NT2/D1 (cell line): ENCODE measurements around the gene MYL11.

Experiments
- SUZ12 ChIP-seq: IDR thresholded peaks from 2 replicates; pipeline ENCODE4 v1.6.1; 2011; ENCODE audit not compliant: insufficient read length, insufficient read depth; ENCODE audit errors: extremely low read depth
- YY1 ChIP-seq: IDR thresholded peaks from 2 replicates; pipeline ENCODE4 v1.6.1; 2011; ENCODE audit not compliant: insufficient read length, insufficient read depth
- ZNF274 ChIP-seq: IDR thresholded peaks from 2 replicates; pipeline ENCODE4 v1.6.1; 2011; ENCODE audit warnings: mild to moderate bottlenecking, low read depth, low read length

- no peak for TF ChIP-seq YY1
- no peak for TF ChIP-seq SUZ12
- no peak for TF ChIP-seq ZNF274
Measured at GRCh38 chr16:30366511-30366910, 8.1 kb upstream of the MYL11 start.
